Psoas muscle (tissue), 8 donors: ENCODE data around the gene TADA2B. TPM values are rescaled to one million over a fixed set of nuclear protein-coding genes. Genes with fewer than 3 reads are reported as not detected.

Source experiments
- ATAC-seq, 4 donors: fragments of 200-7000 bp; cut with Tn5 transposase; one replicate each; pipeline ENCODE4 v1.9.1; 2020; ENCODE audit warnings: moderate library complexity in 3 of 4, mild to moderate bottlenecking in 2 of 4
- DNase-seq, 2 donors: peaks; one replicate each; pipeline ENCODE4 v3.0.0-alpha.2; 2020
- H3K27ac ChIP-seq: fragments of 200-600 bp; one replicate; pipeline ENCODE4 v1.8.0; 2022
- H3K27me3 ChIP-seq, 3 donors: fragments of 200-600 bp in 1 of 3; one replicate each; pipeline versions ENCODE4 v1.6.1 to v1.8.0; 2013 to 2022; ENCODE audit warnings: low read length in 2 of 3, mild to moderate bottlenecking in 2 of 3, moderate library complexity in 1 of 3; ENCODE audit not compliant: insufficient read depth in 3 of 3
- H3K36me3 ChIP-seq, 2 donors: fragments of 200-600 bp in 1 of 2; one replicate each; pipeline versions ENCODE4 v1.6.1 to v1.8.0; 2013 to 2022; ENCODE audit warnings: low read depth in 1 of 2, mild to moderate bottlenecking in 1 of 2, moderate library complexity in 1 of 2; ENCODE audit not compliant: insufficient read depth in 1 of 2
- H3K4me1 ChIP-seq: fragments of 200-600 bp; one replicate; pipeline ENCODE4 v1.8.0; 2022
- H3K4me3 ChIP-seq: fragments of 200-600 bp; one replicate; pipeline ENCODE4 v1.8.0; 2022; ENCODE audit warnings: mild to moderate bottlenecking
- H3K9me3 ChIP-seq: fragments of 200-600 bp; one replicate; pipeline ENCODE4 v1.8.0; 2022
- CTCF ChIP-seq: fragments of 200-600 bp; IDR thresholded peaks from one replicate; pipeline ENCODE4 v1.8.0; 2022; ENCODE audit warnings: antibody characterized with exemption
- WGBS, 3 donors: extraction: QIAGEN DNeasy Blood & Tissue Kit; methylation state at CpG; one replicate each; pipeline versions ENCODE4 v1.1.6 to v1.1.7; 2013; 5-methylcytosine and 5-hydroxymethylcytosine counted together
- intact Hi-C, 2 donors: fragments of 100-400 bp; cut with DNase I; formaldehyde crosslinking; loops; one replicate each; pipeline versions ENCODE4 v1.11.0 to v1.14.2; 2022
- polyA plus RNA-seq, 3 donors: library from polyadenylated mRNA; stranded (reverse); fragments of 200-250 nt; gene quantifications; one replicate each; pipeline ENCODE4 v1.2.3, GENCODE V29; 2013
- total RNA-seq, 4 donors: library from RNA; stranded (reverse); fragmentation: NEBNext Ultra II Directional in 2 of 4; extraction: Animal tissue kit (Norgen Biotek cat#: 25700) in 2 of 4; gene quantifications; one replicate each; pipeline versions ENCODE4 v1.2.1 to v1.2.4, GENCODE V29; 2021 to 2023
- donor health status: healthy with polysubstance abuse.
- donor health status: DM: no; HTN: no; CAD: no; lungs with moderate emphysema.
- donor health status: Bipolar disorder and iron deficiency.
- donor health status: healthy.
- donor health status: DM: yes; HTN: yes; CAD: no.
- donor health status: DM: no; HTN: no; CAD: no.
- donor health status: DM: no; HTN: no; CAD: no.
- donor health status: DM: yes; HTN: yes; CAD: no.

TADA2B gene
- total and polyA plus RNA-seq, 7 donors = 21.0 to 70.3 (median 47.0) TPM

- Histone ChIP-seq H3K9me3 (no peaks in the 10 kb centered on the region), H3K36me3 (peaks cover 2 to 18% of the 10 kb centered on the region in 2 donors), H3K27ac (peak overlapping the region; percentile 93), H3K4me1 (peaks cover 23% of the 10 kb centered on the region), H3K4me3 (peak overlapping the region; percentile 84), H3K27me3 (no peaks in the 10 kb centered on the region)
- DNase-seq (no peak), ATAC-seq (no peak)
- TF ChIP-seq CTCF = no peak
- intact Hi-C loops = loop anchor here in 1 of 2 donors (5.0 kb wide), 1 partner anchor 81 kb away; no protein-coding TSS in a partner anchor
- 0 to 1% (median 0%) methylated on average over 47 to 50 of the region's 50 CpGs for WGBS, 3 donors
These were observed 25.2 kb downstream of the TADA2B start for GRCh38 chr4:7068279-7068842.

DNA sequence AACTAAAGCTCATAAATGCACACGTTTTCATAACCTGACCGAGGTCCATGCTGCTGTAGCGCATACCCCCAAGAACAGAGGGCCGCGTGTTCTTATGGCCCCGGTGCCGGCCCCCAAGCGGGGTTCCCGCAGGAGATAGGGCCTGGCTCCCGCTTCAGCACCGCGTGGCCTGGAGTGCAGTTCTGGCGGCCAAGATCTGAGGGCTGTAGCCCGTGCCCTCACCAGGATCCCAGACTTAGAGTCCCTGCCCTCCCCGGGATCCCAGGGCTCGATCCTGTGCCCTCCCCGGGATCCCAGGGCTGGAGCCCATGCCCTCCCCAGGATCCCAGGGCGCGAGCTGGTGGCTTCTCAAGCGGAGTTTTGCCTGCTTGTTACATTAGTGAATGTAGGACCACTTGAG, 25.7 kb downstream of the TADA2B start:
- no peak for TF ChIP-seq CTCF
- ATAC-seq (no peak), DNase-seq (no peak)
- Histone ChIP-seq H3K27ac (peak overlapping the region; percentile 93), H3K4me3 (peak overlapping the region; percentile 84), H3K27me3 (no peaks in the 10 kb centered on the region), H3K9me3 (no peaks in the 10 kb centered on the region), H3K36me3 (peaks cover 0 to 13% of the 10 kb centered on the region in 2 donors), H3K4me1 (peaks cover 26% of the 10 kb centered on the region)
- intact Hi-C loops = loop anchor here in 1 of 2 donors (5.0 kb wide), 1 partner anchor 82 kb away; no protein-coding TSS in a partner anchor
- WGBS, 3 donors = 12 to 19% (median 15%) methylated on average over 20 of the region's 20 CpGs

DNA sequence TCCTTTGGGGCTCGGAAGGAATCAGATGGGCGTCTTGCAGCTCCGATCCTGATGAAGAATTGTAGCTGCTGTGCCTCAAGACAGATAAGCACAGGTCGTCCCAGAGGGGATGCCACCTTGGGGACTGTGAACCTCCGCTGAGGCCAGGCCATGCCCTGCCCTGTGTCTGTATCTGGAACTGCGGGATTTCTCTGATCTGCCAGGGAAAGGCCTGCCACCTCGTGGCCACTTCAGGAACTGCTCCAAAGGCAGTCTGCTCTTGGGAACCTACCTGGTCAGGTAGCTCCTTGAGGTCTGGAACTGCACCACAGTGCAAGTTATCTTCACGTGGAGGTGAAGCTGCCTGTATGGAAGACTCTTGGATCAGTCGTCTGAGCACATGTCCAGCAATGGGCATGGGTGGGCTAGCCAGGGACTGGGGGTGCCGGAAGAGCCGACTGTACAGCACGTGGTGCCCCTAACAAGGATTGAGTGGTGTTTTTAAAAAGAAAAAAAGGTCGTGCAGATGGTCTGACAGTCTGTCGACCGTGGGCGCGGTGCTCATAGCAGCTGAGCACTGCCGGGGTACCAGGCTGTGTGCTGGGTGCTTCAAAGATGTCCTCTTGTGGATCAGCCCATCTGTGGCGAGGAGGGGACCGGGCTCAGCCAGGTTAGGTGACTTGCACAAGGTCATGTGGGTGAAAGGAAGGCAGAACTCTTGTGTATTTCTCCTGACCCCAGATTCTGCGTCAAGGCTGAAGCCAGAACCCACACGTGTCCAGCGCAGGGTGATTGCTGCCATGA, 27.7 kb downstream of the TADA2B start:
- Histone ChIP-seq H3K27ac (no peak overlapping the region), H3K36me3 (no peaks in the 10 kb centered on the region), H3K27me3 (no peaks in the 10 kb centered on the region), H3K4me1 (peaks cover 28% of the 10 kb centered on the region), H3K9me3 (no peaks in the 10 kb centered on the region), H3K4me3 (no peak overlapping the region)
- DNase-seq (peak; percentile 79 to 89), ATAC-seq (peak; percentile 20 to 38 (median 35))
- TF ChIP-seq CTCF = peak; percentile 100
- intact Hi-C loops = loop anchor here (5.0 kb wide), 5 partner anchors 84 to 354 kb away; partner anchors contain the start of genes BLOC1S4 (in 1 of the 2) and TBC1D14 (in 1 of the 2)
- 43 to 44% (median 44%) methylated on average over 23 of the region's 23 CpGs for WGBS, 3 donors

- DNase-seq (no peak), ATAC-seq (no peak)
- no peaks in the 10 kb centered on the region for H3K36me3 ChIP-seq
- H3K4me1 ChIP-seq = peaks cover 16% of the 10 kb centered on the region
- WGBS, 3 donors = 91 to 95% (median 93%) methylated on average over 14 of the region's 14 CpGs
- intact Hi-C loops = loop anchor here (2.0 to 5.0 kb wide), 6 partner anchors 86 to 356 kb away; partner anchors contain the start of genes BLOC1S4 (in 1 of the 2) and TBC1D14 (in 1 of the 2)
- H3K9me3 ChIP-seq = no peaks in the 10 kb centered on the region
- no peak overlapping the region for H3K27ac ChIP-seq
- no peaks in the 10 kb centered on the region for H3K27me3 ChIP-seq
- no peak overlapping the region for H3K4me3 ChIP-seq
- TF ChIP-seq CTCF = no peak
These were observed 29.9 kb downstream of the TADA2B start for GRCh38 chr4:7073059-7073458.
